GM18858 (cell line): ENCODE measurements around the gene SLC30A4.
"Not testable (repeated sequence)": the region's sequence is repeated elsewhere in the genome, so short reads cannot be mapped to it uniquely, and the experiment has no call there.

ENCODE experiments used
- ATAC-seq: cut with Tn5 transposase; IDR thresholded peaks from one replicate; pipeline ENCODE4 v1.9.1; 2021; ENCODE audit not compliant: unreplicated experiment

SLC30A4 gene, protein sequence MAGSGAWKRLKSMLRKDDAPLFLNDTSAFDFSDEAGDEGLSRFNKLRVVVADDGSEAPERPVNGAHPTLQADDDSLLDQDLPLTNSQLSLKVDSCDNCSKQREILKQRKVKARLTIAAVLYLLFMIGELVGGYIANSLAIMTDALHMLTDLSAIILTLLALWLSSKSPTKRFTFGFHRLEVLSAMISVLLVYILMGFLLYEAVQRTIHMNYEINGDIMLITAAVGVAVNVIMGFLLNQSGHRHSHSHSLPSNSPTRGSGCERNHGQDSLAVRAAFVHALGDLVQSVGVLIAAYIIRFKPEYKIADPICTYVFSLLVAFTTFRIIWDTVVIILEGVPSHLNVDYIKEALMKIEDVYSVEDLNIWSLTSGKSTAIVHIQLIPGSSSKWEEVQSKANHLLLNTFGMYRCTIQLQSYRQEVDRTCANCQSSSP

DNA sequence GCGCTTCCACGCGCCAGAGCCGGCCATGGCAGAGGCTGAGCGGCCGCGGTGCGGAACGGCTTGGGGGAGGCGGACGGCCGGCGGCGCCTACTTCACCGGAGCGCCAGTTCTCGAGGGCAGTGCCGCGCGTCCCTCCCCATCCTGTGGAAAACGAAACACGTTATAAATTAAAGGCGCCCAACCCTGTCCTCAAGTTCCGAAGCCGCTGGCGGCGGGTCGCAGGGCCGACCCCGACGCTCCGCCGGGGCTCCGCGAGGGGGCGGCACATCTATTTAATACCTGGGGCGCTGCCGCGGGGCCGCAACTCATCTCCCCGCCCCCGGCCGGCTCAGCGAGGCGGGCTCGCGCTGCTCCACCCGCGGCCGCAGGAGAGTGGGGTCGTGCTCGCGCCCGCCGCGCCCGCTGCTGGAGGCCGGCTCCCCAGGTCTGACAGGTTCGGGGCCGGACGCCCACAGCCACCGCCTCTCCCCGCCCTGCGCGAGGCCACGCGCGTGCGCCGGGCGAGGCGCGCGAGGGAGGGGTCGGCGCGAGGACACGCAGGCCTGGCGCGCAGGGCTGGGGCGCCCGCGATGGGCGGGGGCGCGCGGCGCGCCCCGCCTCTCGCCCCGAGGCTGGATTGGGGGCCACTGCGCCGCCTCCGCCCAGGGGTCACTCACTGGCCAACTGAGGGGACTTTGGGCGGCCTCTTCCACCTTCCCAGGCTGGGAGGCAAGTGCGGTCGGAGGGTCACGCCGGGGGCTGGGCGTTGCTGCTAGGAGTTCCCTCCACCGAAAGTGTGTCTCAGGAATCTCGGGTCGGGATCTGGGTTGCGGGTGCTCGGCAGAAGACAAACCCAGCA lies at the start of gene SLC30A4:
SLC30A4 (minus strand) TSS at position 428 of the 838 bp plus-strand sequence; CDS start at position 27, 401 bp downstream.
- ATAC-seq = peak; percentile 68

DNA sequence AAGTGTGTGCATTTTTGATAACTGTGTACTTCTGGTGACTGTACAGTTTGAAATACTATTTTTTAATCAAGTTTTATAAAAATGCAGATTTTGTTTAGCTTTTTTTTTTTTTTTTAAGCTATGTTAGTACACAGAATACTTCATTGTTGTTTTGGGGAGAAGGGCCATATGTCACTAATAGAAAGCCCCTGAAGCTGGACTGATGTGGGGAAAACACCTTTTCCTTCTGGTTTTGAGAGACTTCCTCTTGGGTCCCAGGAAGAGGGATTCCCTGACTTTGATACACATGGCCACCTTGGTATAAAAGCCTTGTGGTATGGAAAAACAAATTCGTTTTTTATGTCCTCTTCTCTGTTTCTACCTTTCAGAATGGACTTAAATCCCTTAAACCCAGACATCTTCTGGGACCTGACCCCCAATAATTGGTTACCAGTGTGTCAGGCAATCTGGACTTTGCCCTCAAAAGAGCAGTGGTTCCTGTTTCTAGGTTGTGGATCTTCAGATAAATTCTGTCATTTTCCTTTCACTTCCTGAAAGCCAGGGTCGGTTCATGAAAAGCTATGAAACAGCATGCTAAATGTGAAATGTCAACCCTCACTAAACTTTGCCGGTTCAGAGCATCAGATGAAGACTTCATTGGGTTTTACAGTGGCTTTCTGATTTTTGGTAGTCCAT lies 33.5 kb upstream of the SLC30A4 start:
- no peak for ATAC-seq

DNA sequence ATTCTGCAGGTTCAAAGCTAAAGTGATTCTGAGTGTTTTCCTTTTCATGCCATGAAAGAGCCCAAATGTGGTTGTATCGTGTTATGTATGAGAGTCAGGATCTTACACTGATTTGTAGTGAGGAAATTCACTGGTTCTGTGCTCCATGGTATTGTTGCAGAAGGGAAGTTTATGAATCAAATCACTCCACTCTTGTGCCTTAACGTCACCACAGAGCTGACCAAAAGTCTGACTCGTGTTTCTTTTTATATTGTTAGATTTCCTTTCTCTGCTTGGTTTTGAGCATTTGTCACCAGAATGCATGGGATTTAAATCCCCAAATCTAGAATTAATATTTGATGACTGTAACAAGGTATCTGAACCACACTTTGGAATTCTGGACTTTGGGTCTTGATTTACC lies 29.1 kb upstream of the SLC30A4 start:
- ATAC-seq = no peak

DNA sequence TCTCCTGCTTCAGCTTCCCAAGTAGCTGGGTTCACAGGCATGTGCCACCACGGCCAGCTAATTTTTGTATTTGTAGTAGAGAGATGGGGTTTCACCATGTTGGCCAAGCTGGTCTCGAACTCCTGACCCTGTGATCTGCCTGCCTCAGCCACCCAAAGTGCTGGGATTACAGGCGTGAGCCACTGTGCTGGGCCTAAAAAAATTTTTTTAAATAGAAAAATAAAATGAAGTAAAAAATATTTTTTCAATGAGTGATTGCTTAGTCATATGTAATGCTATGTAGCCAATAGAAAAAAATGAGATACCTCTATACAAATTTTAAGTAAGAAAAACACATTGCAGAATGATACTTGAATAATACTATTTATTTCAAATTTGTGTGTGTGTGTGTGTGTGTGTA lies 27.9 kb upstream of the SLC30A4 start:
- ATAC-seq = no peak

DNA sequence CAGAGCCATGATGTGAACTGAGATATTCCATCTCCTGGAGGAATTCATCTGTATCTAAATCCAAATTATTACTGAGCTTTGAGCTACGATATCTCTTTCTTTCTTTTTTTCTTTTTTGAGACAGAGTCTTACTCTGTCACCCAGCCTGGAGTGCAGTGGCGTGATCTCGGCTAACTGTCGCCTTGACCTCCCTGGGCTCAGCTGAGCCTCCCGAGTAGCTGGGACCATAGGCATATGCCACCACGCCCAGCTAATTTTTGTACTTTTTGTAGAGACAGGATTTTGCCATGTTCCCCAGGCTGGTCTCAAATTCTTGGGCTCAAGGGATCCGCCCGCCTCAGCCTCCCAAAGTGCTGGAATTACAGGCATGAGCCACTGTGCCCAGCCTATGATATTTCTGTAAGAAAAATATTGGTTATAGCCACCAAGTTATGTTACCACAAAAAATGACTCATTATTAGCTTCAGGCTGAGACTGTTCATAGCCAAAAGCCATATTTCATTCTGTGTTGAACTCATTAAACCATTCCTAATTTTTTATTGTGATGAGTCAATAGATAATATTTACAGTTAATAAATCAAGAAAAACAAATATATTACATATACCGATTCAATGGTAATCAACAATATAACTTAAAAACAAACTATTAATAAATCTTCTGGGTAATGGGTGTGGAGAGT lies 27.1 kb upstream of the SLC30A4 start:
- no peak for ATAC-seq

DNA sequence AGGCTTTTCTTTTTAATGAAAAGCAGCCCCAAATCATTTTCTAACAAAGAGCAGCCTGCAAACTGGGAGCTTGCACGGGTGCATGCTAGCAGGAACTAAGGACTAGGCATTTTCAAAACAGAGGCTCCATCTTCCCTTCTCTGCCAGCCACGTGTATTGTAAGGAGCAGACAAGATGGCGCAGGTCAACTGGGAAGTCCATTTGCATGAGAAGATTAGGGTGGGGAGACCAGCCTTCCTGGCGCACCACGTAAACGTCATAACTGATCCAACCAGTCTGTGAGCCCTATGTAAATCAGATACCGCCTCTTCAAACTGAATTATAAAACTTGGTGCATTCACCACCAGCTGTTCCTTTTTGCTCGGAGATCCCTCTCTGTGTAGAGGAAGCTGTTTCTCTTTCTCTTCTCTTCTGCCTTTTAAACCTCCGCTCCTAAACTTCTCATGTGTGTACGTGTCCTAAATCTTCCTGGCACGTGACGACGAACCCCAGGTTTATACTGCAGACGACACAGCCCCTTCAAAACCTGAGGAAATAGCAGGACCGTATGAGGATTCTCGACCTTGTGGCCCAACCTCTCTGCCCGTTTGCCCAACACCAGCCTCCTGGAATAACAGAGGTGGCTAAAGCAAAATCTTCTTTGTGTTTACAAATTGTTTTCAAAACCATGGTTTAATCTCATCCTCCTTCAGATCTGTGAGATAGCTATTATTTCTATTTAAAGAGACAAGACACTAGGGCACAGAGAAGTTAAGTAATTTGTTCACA lies 26.4 kb upstream of the SLC30A4 start:
- no peak for ATAC-seq

DNA sequence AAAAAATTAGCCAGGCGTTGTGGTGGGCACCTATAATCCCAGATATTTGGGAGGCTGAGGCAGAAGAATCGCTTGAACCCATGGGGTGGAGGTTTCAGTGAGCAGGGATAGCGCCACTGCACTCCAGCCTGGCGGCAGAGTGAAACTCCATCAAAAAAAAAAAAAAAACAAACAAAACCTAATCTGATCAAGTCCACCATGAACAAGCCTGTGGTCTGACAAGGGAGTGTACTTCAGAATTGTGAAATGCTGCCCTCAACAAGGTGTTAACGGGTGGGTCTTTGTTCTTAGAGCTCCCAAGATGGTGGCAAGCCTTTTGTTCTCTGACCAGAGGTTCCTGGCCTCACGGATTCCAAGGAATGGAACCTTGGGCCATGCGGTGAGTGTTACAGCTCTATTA lies 24.2 kb upstream of the SLC30A4 start:
- no peak for ATAC-seq

DNA sequence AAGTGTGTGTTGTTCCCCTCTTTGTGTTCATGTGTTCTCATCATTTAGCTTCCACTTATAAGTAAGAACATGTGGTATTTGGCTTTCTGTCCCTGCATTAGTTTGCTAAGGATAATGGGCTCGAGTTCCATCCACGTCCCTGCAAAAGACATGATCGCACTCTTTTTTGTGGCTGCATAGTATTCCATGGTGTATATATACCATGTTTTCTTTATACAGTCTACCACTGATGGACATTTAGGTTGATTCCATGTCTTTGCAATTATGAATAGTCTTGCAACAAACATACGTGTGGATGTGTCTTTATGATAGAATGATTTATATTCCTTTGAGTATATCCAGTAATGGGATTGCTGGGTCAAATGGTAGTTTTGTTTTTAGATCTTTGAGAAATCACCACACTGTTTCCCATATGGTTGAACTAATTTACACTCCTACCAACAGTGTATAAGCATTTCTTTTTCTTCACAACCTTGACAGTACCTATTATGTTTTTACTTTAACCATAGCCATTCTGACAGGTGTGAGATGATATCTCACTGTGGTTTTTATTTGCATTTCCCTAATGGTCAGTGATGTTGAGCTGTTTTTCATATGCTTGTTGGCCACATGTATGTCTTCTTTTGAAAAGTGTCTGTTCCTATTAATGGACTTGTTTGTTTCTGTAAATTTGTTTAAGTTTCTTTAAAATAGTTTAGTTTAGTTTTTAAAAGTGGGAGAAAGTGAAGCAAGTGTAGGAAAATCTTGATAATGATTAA lies 21.9 kb upstream of the SLC30A4 start:
- ATAC-seq = no peak

DNA sequence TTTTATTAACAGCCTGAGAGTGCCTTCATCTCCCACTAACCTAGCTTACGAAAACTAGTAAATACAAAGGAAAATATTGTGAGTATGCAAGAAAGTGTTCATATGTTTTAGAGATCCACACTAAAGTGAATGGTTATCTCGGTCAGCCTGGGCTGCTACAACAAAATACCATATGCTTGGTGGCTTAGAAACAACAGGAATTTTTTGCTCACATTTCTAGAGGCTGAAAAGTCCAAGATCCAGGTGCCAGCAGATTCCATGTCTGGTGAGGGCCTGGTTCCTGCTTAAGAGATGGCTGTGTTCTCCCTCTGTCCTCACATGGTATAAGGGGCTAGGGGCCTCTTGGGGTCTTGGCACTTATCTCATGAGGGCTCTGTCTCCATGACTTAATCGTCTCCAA lies 20.5 kb upstream of the SLC30A4 start:
- ATAC-seq = no peak

DNA sequence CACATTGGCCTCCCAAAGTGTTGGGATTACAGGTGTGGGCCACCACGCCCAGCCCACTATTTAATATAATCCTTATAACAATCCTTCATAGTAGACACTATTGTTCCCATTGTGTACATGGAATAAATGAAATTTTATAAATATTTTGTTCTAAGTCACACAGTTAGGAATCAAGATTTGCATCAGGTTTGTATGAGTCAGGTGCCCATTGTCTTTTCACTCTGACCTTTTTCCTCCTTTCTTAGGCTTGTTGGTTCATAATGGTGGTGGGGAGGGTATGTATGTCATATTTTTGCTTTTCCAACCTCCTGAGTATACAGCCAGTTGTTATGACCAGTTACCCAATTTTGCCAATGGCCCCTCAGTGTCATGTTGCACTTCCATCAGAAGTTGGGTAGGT lies 18.0 kb upstream of the SLC30A4 start:
- ATAC-seq = no peak

DNA sequence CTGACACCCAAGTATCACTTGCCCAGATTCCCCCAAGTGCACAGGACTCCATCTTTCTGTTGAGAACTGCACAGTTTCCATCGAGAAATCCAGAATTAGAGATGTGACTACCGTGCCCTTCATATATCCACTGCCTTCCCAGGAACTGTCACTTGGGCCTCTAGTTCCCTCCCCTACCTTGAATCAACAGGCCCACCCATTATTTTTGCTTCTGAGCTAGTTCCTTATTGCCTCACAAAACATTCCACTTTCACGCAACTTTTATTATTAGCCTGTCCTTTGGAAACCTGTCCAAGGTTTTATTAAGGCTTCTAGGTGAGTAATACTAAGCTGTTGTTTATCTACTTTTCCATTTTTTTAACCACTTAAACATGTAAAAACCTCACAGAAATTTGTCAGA lies 17.1 kb upstream of the SLC30A4 start:
- no peak for ATAC-seq

DNA sequence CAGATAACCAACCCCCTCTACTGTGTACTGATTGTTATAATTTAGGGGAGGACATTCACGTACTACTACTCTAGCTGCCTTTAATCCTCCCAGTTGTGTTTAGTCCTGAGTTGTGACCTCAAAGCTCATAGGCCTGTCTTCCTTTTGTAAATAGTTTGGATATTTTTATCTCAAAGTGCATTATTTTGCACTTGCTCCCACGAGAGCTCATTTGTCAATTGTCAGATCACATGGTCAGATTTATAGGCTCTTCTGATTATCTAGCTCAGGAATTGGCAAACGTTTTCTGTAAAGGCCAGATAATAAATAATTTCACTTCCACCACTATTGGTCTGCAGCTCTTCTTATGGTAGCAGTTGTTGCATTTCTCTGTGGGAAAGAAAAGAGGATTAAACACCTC lies 14.4 kb upstream of the SLC30A4 start:
- ATAC-seq = no peak

DNA sequence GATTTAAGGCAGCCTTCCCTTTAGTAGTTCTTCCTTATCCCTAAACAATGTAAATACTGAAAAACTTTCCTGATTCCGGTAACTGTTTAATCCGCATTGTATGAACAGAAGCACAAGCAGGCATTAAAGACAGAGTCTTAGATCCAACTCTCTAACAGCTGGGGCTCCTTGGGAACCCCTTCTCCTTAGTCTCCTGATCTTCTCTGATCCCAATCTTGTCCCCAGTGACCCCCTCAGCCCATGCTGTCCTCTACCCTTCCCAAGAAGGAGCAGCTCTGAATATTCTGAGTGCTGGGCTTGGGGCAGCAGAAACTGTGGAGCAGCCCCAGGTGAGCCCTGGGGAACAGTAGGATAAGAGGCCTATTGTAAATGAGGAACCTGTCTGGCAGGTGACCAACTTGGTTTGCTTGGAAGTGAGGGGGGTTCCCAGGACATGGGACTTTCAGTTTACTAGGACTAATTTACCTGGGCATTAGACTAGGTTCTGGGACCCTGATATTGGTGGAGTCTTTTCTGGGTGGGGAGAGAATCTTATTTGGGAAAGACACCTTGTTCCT lies 13.0 kb upstream of the SLC30A4 start:
- no peak for ATAC-seq

DNA sequence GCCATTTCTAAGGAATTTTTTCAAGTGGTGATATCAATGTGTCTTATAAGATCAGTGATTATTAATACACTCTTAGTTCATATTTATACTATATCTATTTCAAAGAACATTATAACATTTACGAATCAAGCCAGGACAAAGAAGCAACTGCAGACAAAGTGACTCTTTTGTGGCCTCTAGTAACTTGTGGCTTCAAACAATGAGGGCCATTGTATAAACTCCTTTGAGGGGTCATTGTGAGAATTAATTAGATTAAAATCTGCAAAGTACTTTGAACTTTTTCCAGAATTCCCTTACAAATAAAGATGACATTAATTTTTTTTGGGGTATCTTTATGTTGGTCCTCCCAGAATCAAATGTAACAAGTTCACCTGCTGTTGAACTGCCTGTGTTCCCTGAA lies 12.3 kb upstream of the SLC30A4 start:
- ATAC-seq = no peak

DNA sequence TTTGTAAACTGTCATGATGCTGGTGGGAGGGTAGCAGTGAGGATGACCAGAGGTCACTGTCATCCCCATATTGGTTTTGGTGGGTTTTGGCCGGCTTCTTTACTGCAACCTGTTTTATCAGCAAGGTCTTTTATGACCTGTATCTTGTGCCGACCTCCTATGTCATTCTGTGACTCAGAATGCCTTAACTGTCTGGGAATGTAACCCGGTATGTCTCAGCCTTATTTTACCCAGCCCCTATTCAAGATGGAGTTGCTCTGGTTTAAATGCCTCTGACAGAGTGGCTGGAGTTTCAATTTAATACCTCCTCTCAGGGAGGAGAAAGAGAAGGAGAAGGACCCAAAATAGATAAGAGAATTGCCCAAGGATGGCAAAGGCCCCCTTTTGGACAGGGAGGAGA lies 10.3 kb upstream of the SLC30A4 start:
- not testable (repeated sequence) for ATAC-seq

DNA sequence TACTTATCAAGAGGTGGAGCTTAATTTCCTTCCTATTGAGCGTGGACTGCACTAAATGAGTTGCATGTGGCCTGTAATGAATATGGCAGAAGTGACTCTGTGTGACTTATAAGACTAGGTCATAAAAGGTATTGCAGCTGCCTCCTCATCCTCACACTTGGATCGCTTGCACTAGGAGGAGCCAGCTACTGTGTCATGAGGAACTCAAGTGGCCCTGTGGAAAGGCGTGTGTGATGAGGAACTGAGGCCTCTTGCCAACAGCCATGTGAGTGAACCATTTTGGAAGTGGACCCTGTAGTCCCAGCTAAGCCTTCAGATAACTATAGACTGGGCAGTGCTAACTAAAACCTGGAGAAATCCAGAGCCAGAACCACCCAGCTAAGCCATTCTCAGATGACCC lies 7.1 kb upstream of the SLC30A4 start:
- ATAC-seq = no peak

DNA sequence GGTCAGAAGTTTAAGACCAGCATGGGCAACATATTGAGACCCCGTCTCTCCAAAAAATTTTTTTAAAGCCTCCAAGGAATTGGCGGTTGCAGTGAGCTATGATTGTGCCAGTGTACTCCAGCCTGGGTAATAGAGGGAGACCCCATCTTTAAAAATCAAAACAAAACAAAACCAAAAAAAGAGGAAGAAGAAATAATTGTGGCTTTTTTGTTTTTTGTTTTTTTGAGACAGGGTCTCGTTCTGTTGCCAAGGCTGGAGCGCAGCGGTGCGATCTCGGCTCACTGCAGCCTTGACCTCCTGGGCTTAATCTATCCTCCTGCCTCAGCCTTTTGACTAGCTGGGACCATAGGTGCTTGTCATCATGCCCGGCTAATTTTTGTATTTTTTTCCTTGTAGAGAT lies 4.5 kb upstream of the SLC30A4 start:
- ATAC-seq = no peak

DNA sequence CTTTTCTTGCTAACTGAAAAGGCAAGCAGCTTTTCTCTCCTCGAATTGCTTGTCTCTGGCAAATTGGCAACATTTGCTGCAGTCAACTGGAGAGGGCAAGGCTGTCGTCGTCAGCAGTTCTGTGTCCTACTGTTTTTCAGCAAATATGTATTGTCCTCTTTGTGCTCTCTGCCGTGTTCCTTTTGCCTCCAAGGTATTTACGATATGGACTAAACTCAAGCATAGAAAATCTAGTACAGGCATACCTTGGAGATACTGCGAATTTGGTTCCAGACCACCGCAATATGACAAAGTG lies 558 bp upstream of the SLC30A4 start:
- ATAC-seq = no peak

DNA sequence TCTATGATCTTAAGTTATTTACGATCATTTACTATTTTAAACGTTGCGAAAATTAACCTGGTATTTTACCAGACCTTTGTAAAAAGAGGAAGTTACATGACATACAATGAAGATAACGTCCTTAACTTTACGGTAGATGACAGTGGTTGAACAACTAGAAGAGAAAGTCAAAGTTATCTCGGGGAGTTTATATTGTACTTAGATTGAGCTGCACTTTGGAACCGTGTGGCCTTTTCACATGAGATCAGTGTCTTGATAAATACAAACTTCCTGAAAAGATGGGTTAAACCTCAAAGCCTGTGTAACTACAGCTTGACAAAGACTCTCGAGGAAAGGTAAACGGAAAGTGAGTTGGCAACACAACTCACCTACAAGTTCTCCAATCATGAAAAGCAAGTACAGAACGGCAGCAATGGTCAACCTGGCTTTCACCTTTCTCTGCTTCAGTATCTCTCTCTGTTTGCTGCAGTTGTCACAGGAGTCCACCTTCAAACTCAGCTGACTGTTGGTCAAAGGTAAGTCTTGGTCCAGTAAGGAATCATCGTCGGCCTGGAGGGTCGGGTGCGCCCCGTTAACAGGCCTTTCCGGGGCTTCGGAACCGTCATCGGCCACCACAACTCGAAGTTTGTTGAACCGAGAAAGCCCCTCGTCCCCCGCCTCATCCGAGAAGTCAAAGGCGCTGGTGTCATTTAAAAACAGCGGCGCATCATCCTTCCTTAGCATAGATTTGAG lies 793 bp downstream of the SLC30A4 start:
- no peak for ATAC-seq
